NCI-H128 (cell line): ENCODE measurements around the gene PLP2.
"Not testable (repeated sequence)": the region's sequence is repeated elsewhere in the genome, so short reads cannot be mapped to it uniquely, and the experiment has no call there.

ENCODE experiments used
- DNase-seq: peaks from one replicate; lab custom pipeline; 2025; ENCODE audit not compliant: unreplicated experiment; lab: John Stamatoyannopoulos, UW

The PLP2 gene

GRCh38 chrX:49171752-49172279, at the start of gene PLP2:
Gene PLP2, plus strand, starts transcription at chrX:49171898. Its CDS starts 103 bp downstream, at chrX:49172001.
- no peak for DNase-seq

- DNase-seq, result no peak
Measured at GRCh38 chrX:49122499-49122898, 49.2 kb upstream of the PLP2 start.

GRCh38 chrX:49127742-49128258, 43.9 kb upstream of the PLP2 start:
- DNase-seq, result not testable (repeated sequence)

GRCh38 chrX:49129427-49129826, 42.3 kb upstream of the PLP2 start:
- no peak for DNase-seq

- DNase-seq, result not testable (repeated sequence)
Measured at GRCh38 chrX:49132275-49132674, 39.4 kb upstream of the PLP2 start.

- no peak for DNase-seq
Measured at GRCh38 chrX:49133759-49134158, 37.9 kb upstream of the PLP2 start.

- DNase-seq, result no peak
Measured at GRCh38 chrX:49137492-49137891, 34.2 kb upstream of the PLP2 start.

- DNase-seq, result no peak
Measured at GRCh38 chrX:49139713-49140112, 32.0 kb upstream of the PLP2 start.

GRCh38 chrX:49142264-49142663, 29.4 kb upstream of the PLP2 start:
- not testable (repeated sequence) for DNase-seq

- not testable (repeated sequence) for DNase-seq
Measured at GRCh38 chrX:49143154-49143553, 28.5 kb upstream of the PLP2 start.

- DNase-seq, result no peak
Measured at GRCh38 chrX:49147282-49147681, 24.4 kb upstream of the PLP2 start.

- DNase-seq, result no peak
Measured at GRCh38 chrX:49147936-49148335, 23.8 kb upstream of the PLP2 start.

- not testable (repeated sequence) for DNase-seq
Measured at GRCh38 chrX:49148390-49149100, 23.2 kb upstream of the PLP2 start.

- not testable (repeated sequence) for DNase-seq
Measured at GRCh38 chrX:49149291-49149690, 22.4 kb upstream of the PLP2 start.

GRCh38 chrX:49153467-49153866, 18.2 kb upstream of the PLP2 start:
- DNase-seq, result no peak

- DNase-seq, result peak; percentile 41
Measured at GRCh38 chrX:49155243-49155899, 16.3 kb upstream of the PLP2 start.

- peak; percentile 61 for DNase-seq
Measured at GRCh38 chrX:49155900-49156837, 15.5 kb upstream of the PLP2 start.

GRCh38 chrX:49157194-49157593, 14.5 kb upstream of the PLP2 start:
- no peak for DNase-seq

GRCh38 chrX:49160908-49161307, 10.8 kb upstream of the PLP2 start:
- no peak for DNase-seq

- no peak for DNase-seq
Measured at GRCh38 chrX:49161632-49162031, 10.1 kb upstream of the PLP2 start.

- no peak for DNase-seq
Measured at GRCh38 chrX:49162620-49163019, 9.1 kb upstream of the PLP2 start, which contains the start of gene MAGIX. Gene MAGIX, plus strand, starts transcription at chrX:49162758. Its CDS starts 132 bp downstream, at chrX:49162890.
